Spleen (tissue), 7 donors: ENCODE data around the gene HSP90AB1.

ENCODE experiments used
- POLR2A ChIP-seq, 3 donors: fragments of 450-650 bp; IDR thresholded peaks; one replicate each; pipeline ENCODE4 v1.5.1; 2017; ENCODE audit warnings: antibody characterized with exemption in 3 of 3, mild to moderate bottlenecking in 1 of 3
- POLR2AphosphoS5 ChIP-seq, 3 donors: sonication (generic); formaldehyde crosslinking; IDR thresholded peaks; one replicate each; pipeline ENCODE4 v1.5.1; 2017; ENCODE audit warnings: antibody characterized with exemption in 3 of 3
- TF ChIP-seq, protein P1 (sequence below), 11 experiments: fragments of 200-600 bp in 7 of 11; fragments of 450-650 bp in 4 of 11; sonication (generic) in 4 of 11; IDR thresholded peaks in 8 of 11; conservative IDR thresholded peaks in 3 of 11; 1 replicate in 7 of 11; 2 replicates in 4 of 11; pipeline versions ENCODE4 v1.4.0 to v1.8.0; 2016 to 2021; ENCODE audit warnings: antibody characterized with exemption in 11 of 11, inconsistent platforms in 4 of 11, mild to moderate bottlenecking in 1 of 11
- donor health status: DM: no; HTN: no; CAD: no; lungs with moderate emphysema.
- donor health status: DM: no; HTN: no; CAD: no.
- donor health status: DM: no; HTN: no; CAD: no.

DNA sequence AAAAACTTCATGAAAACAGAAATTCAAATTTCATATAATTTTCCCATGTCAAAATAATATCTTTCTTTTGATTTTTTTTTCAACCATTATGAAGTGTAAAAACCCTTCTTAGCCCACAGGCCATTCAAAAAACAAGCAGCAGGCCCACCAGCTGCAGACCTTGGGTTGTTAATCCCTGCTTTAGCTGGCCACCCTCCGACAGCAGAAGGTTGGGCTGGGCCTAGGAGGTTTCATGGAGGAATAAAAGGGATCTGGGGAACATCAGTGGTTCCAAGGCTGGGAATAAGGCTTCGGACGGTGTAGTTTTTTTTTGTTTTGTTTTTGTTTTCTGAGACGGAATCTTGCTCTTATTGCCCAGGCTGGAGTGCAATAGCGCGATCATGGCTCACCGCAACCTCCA lies 3.6 kb upstream of the HSP90AB1 start:
- TF ChIP-seq, protein P1, sequence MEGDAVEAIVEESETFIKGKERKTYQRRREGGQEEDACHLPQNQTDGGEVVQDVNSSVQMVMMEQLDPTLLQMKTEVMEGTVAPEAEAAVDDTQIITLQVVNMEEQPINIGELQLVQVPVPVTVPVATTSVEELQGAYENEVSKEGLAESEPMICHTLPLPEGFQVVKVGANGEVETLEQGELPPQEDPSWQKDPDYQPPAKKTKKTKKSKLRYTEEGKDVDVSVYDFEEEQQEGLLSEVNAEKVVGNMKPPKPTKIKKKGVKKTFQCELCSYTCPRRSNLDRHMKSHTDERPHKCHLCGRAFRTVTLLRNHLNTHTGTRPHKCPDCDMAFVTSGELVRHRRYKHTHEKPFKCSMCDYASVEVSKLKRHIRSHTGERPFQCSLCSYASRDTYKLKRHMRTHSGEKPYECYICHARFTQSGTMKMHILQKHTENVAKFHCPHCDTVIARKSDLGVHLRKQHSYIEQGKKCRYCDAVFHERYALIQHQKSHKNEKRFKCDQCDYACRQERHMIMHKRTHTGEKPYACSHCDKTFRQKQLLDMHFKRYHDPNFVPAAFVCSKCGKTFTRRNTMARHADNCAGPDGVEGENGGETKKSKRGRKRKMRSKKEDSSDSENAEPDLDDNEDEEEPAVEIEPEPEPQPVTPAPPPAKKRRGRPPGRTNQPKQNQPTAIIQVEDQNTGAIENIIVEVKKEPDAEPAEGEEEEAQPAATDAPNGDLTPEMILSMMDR (IDR thresholded peaks at IDR 0.05 in 8 of 11, conservative IDR thresholded peaks at IDR 0.05 in 3 of 11): no peak
- TF ChIP-seq POLR2AphosphoS5 (IDR thresholded peaks at IDR 0.05) (no peak), POLR2A (IDR thresholded peaks at IDR 0.05) (no peak)
